Measurements from ENCODE around the gene SYT17.

SYT17 gene

DNA sequence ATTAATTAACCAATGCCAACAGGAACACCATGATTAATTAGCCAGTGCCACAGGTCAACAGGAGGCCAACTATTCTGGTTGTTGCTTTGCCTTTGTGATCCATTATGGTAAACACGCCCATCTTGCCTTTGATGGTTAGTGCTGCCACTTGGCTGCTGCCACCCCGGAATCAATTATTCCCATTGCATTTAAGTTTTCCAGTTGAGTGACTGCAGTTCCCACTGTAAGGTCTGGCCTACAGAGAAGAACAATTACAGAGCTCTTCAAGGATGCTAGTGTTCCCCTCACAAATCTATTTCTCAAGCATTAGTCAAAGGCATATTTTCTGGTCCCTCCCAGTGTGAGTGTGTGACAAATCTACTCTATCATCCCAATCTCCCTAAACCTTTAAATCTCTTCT is 110.4 kb downstream of the SYT17 start:
- no peaks in the 10 kb centered on the region for H3K36me3 ChIP-seq (ENCODE audit: insufficient read depth, low read length)
- H3K4me2 ChIP-seq (ENCODE audit: low read length): no peak overlapping the region
- no peak overlapping the region for H3K4me3 ChIP-seq (ENCODE audit: low read length)
- H3K27me3 ChIP-seq (ENCODE audit: control insufficient read depth, insufficient read depth, low read length): no peaks in the 10 kb centered on the region
- no peak overlapping the region for H3K9ac ChIP-seq (ENCODE audit: low read depth, low read length)
- H3K9me3 ChIP-seq (replicated peaks; ENCODE audit: low read length): no peaks in the 10 kb centered on the region
- H3K4me1 ChIP-seq (ENCODE audit: control insufficient read depth, insufficient read depth, low read length): no peaks in the 10 kb centered on the region

DNA sequence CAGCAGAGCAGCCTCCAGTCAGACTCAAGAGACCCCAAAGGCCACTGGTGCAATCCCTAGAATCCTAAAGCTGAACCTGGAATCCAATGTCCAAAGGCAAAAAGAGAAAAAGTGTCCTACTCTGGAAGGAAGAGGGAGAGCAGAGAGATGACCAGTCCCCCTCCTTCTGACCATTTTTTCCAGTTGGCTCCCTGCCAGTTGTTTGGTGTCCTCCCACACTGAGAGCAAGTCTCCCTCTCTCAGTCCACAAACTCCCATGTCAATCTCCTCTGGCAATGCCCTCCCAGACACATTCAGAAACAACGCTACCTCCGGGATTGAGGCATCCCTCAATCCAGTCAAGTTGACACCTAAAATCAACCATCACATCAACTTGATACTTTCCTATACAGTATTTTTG is 113.2 kb downstream of the SYT17 start:
- H3K4me2 ChIP-seq (ENCODE audit: low read length): no peak overlapping the region
- no peaks in the 10 kb centered on the region for H3K27me3 ChIP-seq (ENCODE audit: control insufficient read depth, insufficient read depth, low read length)
- H3K36me3 ChIP-seq (ENCODE audit: insufficient read depth, low read length): no peaks in the 10 kb centered on the region

DNA sequence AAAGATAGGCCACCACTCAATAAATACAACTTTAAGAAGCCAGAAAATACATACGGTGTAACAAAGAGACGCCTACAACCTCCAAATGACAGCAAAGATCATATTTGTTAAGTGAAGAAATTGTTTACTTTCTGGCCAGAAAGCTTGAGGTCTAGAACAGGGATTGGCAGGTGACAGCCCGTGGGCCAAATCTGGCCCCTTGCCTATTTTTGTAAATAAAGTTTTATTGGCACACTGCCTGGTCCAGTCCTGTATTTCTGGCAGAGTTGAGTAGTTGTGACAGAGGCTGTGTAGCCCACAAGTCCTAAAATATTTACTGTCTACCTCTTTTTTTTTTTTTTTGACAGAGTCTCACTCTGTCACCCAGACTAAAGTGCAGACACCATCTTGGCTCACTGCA is 114.1 kb downstream of the SYT17 start:
- no peak overlapping the region for H3K4me3 ChIP-seq (ENCODE audit: low read length)

More for the DNA sequence above, 113.2 kb downstream of the SYT17 start:
- H3K9ac ChIP-seq (ENCODE audit: low read depth, low read length): no peak overlapping the region
- no peaks in the 10 kb centered on the region for H3K4me1 ChIP-seq (ENCODE audit: control insufficient read depth, insufficient read depth, low read length)
- no peaks in the 10 kb centered on the region for H3K9me3 ChIP-seq (replicated peaks; ENCODE audit: low read length)
- no peak overlapping the region for H3K4me3 ChIP-seq (ENCODE audit: low read length)

DNA sequence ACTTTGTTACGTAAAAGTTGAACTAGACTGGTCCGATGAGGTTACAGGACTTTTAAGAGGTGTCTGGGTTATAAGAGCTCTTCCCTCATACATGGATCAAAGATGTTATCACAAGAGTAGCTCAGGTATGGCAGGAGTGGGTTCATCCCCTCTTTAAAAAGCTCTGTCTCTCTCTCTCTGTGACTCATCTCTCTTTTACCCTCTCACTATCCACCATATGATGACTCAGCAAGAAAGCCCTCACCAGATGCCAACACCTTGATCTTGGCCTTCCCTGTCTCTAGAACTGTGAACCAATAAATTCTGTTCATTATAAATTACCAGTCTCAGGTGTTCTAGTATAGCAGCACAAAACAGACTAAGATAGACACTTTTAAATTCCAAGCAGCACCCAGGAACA is 115.6 kb downstream of the SYT17 start:
- H3K27me3 ChIP-seq (ENCODE audit: control insufficient read depth, insufficient read depth, low read length): no peaks in the 10 kb centered on the region
- H3K4me1 ChIP-seq (ENCODE audit: control insufficient read depth, insufficient read depth, low read length): no peaks in the 10 kb centered on the region
- H3K9ac ChIP-seq (ENCODE audit: low read depth, low read length): no peak overlapping the region
- no peaks in the 10 kb centered on the region for H3K9me3 ChIP-seq (replicated peaks; ENCODE audit: low read length)
- H3K4me2 ChIP-seq (ENCODE audit: low read length): no peak overlapping the region
- no peaks in the 10 kb centered on the region for H3K36me3 ChIP-seq (ENCODE audit: insufficient read depth, low read length)
- H3K4me3 ChIP-seq (ENCODE audit: low read length): no peak overlapping the region

More for the DNA sequence above, 114.1 kb downstream of the SYT17 start:
- Histone ChIP-seq H3K9me3 (replicated peaks; ENCODE audit: low read length) (no peaks in the 10 kb centered on the region), H3K9ac (ENCODE audit: low read depth, low read length) (no peak overlapping the region), H3K27me3 (ENCODE audit: control insufficient read depth, insufficient read depth, low read length) (no peaks in the 10 kb centered on the region), H3K4me2 (ENCODE audit: low read length) (no peak overlapping the region), H3K36me3 (ENCODE audit: insufficient read depth, low read length) (no peaks in the 10 kb centered on the region), H3K4me1 (ENCODE audit: control insufficient read depth, insufficient read depth, low read length) (no peaks in the 10 kb centered on the region)

DNA sequence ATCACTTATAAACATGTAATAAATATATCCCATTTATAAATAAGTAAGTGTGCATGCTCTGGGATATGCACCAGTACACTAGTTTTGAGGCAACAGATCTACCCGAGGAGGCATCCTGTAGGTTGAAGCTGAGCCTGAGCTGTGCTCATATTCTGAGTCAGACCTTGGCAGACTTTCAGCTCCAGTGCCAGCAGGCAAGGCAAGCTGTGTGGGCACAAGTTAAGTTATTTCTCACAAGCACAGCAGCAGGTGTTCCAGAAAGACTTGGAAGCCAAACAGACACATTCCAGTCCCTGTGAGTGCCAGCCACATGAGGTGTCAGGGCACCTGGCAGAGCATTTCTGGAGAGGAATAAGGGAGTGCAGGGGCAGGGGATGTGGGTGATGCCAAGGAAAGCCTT is 116.2 kb downstream of the SYT17 start:
- H3K9me3 ChIP-seq (replicated peaks; ENCODE audit: low read length): no peaks in the 10 kb centered on the region
- no peaks in the 10 kb centered on the region for H3K27me3 ChIP-seq (ENCODE audit: control insufficient read depth, insufficient read depth, low read length)
- H3K4me3 ChIP-seq (ENCODE audit: low read length): no peak overlapping the region
- H3K4me1 ChIP-seq (ENCODE audit: control insufficient read depth, insufficient read depth, low read length): no peaks in the 10 kb centered on the region
- H3K9ac ChIP-seq (ENCODE audit: low read depth, low read length): no peak overlapping the region
- no peaks in the 10 kb centered on the region for H3K36me3 ChIP-seq (ENCODE audit: insufficient read depth, low read length)
- no peak overlapping the region for H3K4me2 ChIP-seq (ENCODE audit: low read length)

DNA sequence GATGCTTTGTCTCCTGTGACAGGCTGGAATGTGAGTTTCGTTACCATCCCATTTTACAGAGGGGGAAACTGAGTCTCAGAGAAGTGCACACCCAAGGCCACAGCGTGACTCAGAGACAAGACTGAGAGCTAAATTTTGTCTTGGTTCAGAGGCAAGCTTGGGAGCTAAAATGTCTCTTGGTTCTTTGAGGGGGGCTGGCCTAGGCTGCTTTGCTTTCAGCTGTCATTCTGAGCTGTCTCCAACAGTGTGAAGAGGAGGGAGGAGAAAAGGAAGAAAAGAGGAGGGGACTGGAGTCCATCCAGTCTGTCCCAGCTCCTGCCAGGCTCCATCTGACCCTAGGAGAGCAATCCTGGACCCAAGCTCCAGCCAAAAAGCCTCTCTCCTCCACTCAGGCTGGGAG is 117.4 kb downstream of the SYT17 start, which contains the start of gene CLEC19A:
Gene CLEC19A, plus strand, starts transcription at position 301 of the 400 bp plus-strand sequence. CDS start 121 bp downstream, outside the sequence.
- H3K9me3 ChIP-seq (replicated peaks; ENCODE audit: low read length): no peaks in the 10 kb centered on the region
- H3K4me2 ChIP-seq (ENCODE audit: low read length): no peak within 1 kb of the TSS
- no peak within 1 kb of the TSS for H3K4me3 ChIP-seq (ENCODE audit: low read length)
- H3K27me3 ChIP-seq (ENCODE audit: control insufficient read depth, insufficient read depth, low read length): no peaks in the 10 kb centered on the region
- H3K4me1 ChIP-seq (ENCODE audit: control insufficient read depth, insufficient read depth, low read length): no peaks in the 10 kb centered on the region
- H3K36me3 ChIP-seq (ENCODE audit: insufficient read depth, low read length): no peaks in the 10 kb centered on the region
- H3K9ac ChIP-seq (ENCODE audit: low read depth, low read length): no peak within 1 kb of the TSS

DNA sequence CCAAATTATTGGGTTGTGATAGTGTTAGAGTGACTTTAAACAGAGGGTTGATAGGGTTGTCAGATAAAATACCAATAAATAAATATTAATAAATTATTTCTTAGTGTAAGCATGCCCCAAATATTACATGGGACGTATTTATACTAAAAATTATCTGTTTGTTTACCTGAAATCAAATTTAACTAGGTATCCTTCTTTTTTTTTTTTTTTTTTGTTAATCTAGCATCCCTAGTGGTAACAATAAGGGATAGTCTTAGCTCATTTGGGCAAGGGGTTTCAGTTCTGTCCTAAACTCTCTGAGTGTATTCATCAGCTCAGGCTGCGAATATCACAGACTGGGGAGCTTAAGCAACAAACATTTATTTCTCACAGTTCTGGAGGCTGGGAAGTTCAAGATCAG is 118.8 kb downstream of the SYT17 start:
- no peak overlapping the region for H3K4me3 ChIP-seq (ENCODE audit: low read length)
- H3K36me3 ChIP-seq (ENCODE audit: insufficient read depth, low read length): no peaks in the 10 kb centered on the region
- H3K4me1 ChIP-seq (ENCODE audit: control insufficient read depth, insufficient read depth, low read length): no peaks in the 10 kb centered on the region
- no peak overlapping the region for H3K9ac ChIP-seq (ENCODE audit: low read depth, low read length)
- no peaks in the 10 kb centered on the region for H3K27me3 ChIP-seq (ENCODE audit: control insufficient read depth, insufficient read depth, low read length)
- H3K9me3 ChIP-seq (replicated peaks; ENCODE audit: low read length): no peaks in the 10 kb centered on the region
- H3K4me2 ChIP-seq (ENCODE audit: low read length): no peak overlapping the region

DNA sequence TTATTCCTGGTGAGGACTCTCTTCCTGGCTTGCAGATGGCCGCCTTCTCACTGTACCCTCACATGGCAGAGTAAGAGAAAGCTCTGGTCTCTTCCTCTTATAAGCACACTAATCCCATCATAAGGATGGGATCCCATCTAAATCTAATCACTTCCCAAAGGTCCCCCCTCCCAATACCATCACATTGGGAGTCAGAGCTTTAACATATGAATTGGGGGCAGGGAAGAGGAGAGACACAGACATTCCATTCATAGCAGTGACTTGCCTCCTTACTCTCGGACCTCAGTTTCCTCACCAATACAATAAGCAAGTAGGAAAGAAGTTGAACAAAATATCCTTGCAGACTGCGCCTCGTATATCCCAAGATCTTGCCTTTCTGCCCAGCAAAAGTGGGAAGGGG is 119.2 kb downstream of the SYT17 start:
- Histone ChIP-seq H3K27me3 (ENCODE audit: control insufficient read depth, insufficient read depth, low read length) (no peaks in the 10 kb centered on the region), H3K4me1 (ENCODE audit: control insufficient read depth, insufficient read depth, low read length) (no peaks in the 10 kb centered on the region), H3K4me3 (ENCODE audit: low read length) (no peak overlapping the region), H3K9me3 (replicated peaks; ENCODE audit: low read length) (no peaks in the 10 kb centered on the region), H3K4me2 (ENCODE audit: low read length) (no peak overlapping the region), H3K9ac (ENCODE audit: low read depth, low read length) (no peak overlapping the region), H3K36me3 (ENCODE audit: insufficient read depth, low read length) (no peaks in the 10 kb centered on the region)

DNA sequence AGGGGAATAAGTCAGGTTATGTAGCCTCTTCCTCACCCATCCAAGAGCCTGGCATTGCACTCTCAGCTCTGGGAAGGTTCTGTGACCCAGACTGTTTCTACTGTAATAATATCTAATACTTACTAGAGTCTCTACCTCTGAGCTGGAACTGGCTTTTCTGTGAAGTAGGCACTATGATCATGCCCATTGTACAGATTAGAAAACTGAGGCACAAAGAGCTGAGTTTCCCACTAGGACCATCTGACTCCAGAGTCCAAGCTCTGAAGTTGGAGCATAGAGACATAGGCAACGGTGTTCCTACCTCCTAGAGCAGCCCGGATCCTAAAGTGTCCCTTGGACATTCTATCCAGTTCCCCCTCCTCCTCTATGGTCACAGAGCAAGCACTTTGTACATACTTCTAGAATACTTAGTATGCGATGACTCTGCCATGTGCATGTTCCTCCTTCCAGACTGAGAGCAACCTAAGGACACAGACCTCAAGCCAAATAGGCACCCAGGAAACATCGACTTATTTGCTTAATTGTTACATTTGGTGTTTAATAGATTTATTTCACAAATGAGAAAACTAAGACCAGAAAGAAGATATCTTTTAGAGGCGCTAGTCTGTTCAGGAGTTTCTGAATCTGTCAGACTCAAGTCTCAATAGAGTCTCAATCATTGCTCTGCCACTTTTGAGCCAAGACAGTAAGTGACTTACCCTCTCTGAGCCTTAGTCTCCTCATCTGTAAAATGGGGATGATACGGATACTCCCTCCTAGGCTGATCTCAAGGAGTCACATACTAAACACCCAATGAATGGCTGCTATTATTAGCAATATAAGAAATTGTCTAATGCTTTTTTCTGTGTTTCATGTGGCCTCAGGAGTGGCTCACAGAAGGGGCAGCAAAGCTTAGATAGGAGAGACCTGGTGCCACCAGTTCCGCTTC is 121.1 kb downstream of the SYT17 start:
- Histone ChIP-seq H3K9me3 (replicated peaks; ENCODE audit: low read length) (no peaks in the 10 kb centered on the region), H3K4me3 (ENCODE audit: low read length) (no peak overlapping the region), H3K36me3 (ENCODE audit: insufficient read depth, low read length) (no peaks in the 10 kb centered on the region), H3K27me3 (ENCODE audit: control insufficient read depth, insufficient read depth, low read length) (no peaks in the 10 kb centered on the region), H3K4me2 (ENCODE audit: low read length) (no peak overlapping the region), H3K4me1 (ENCODE audit: control insufficient read depth, insufficient read depth, low read length) (no peaks in the 10 kb centered on the region), H3K9ac (ENCODE audit: low read depth, low read length) (no peak overlapping the region)

DNA sequence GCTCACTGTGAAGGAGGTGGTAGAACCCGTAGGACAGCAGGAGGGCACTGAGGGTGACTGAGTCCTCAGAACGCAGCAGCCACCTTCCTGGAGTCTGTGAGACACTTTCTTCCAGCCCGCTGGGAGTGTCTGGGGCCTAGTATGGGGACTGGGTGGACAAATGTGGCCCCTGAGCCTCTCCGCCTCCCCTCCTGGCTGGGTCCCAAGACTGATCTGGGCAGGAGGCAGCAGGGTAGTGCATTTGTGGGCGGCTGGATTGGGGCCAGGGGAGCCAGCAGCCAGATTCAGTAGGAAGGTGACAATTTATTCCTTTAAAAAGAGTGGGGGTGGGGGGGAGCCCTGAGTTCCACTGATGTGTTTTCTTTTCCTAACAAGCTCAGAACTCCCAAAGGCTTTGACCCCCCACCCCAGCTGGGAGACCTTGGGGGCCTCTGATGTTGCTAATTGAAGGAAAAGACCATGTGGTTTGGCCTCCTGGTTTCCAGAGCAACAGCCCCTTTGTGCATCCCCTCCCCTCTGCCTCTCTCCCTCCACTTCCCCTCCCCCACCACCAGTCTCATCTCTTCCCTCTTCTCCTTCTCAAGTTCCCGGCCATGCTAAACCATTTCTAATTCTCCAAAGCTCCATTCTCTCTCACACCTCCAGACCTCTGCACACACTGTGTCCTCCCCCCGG is 121.9 kb downstream of the SYT17 start:
- H3K4me2 ChIP-seq (ENCODE audit: low read length): no peak overlapping the region
- H3K27me3 ChIP-seq (ENCODE audit: control insufficient read depth, insufficient read depth, low read length): no peaks in the 10 kb centered on the region
- H3K4me1 ChIP-seq (ENCODE audit: control insufficient read depth, insufficient read depth, low read length): no peaks in the 10 kb centered on the region
- H3K9me3 ChIP-seq (replicated peaks; ENCODE audit: low read length): no peaks in the 10 kb centered on the region
- H3K9ac ChIP-seq (ENCODE audit: low read depth, low read length): no peak overlapping the region
- H3K4me3 ChIP-seq (ENCODE audit: low read length): no peak overlapping the region
- no peaks in the 10 kb centered on the region for H3K36me3 ChIP-seq (ENCODE audit: insufficient read depth, low read length)

DNA sequence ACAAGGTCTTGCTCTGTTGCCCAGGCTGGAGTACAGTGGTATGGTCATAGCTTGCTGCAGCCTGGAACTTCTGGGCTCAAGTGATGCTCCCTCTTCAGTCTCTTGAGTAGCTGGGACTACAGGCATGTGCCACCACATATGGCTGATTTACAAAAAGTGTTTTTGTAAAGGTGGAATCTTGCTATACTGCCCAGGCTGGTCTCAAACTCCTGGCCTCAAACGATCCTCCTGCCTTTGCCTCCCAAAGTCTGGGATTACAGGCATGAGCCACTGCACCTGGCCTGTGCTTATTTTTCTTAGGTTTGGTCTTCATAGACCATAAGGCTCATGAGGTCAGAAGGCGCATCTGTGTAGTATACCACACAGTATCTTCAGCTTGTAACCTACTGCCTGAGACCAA is 122.8 kb downstream of the SYT17 start:
- Histone ChIP-seq H3K4me3 (ENCODE audit: low read length) (no peak overlapping the region), H3K9me3 (replicated peaks; ENCODE audit: low read length) (no peaks in the 10 kb centered on the region), H3K4me2 (ENCODE audit: low read length) (no peak overlapping the region), H3K27me3 (ENCODE audit: control insufficient read depth, insufficient read depth, low read length) (no peaks in the 10 kb centered on the region), H3K9ac (ENCODE audit: low read depth, low read length) (no peak overlapping the region), H3K4me1 (ENCODE audit: control insufficient read depth, insufficient read depth, low read length) (no peaks in the 10 kb centered on the region), H3K36me3 (ENCODE audit: insufficient read depth, low read length) (no peaks in the 10 kb centered on the region)

Data from skeletal muscle satellite cell (primary cell).